ENCODE results near the gene DLG2. TPM values are rescaled to one million over a fixed set of nuclear protein-coding genes. Genes with fewer than 3 reads are reported as not detected.
"Not testable (repeated sequence)": the region's sequence is repeated elsewhere in the genome, so short reads cannot be mapped to it uniquely, and the experiment has no call there.

DLG2 gene
- total RNA-seq, 1 donor from 2014 or later, result 5.9 TPM

DNA sequence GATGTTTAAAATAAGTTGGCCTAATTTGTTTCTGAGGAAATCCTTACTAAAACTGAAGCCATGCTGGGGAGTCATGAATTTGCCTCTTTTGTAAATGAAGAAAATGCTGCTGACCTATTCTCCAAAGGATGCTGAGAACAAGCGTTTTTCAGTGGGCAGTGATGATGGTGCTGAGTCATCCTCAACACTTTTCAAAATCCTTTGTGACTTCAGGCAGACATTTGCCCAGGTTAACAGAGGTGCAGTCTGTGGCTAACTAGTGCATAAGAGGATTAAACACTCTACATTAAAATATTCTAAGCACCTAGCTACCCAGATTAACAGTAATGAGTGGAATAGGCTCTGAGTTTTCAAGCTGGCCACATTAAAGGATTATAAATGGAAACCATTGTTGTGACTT is 509.0 kb downstream of the DLG2 start:
- no peaks in the 10 kb centered on the region for H3K27me3 Mint-ChIP-seq
- H3K9me3 Mint-ChIP-seq, result no peaks in the 10 kb centered on the region
- no peaks in the 10 kb centered on the region for H3K36me3 Mint-ChIP-seq
- no peak overlapping the region for H3K27ac Mint-ChIP-seq
- H3K4me1 Mint-ChIP-seq (ENCODE audit: unreplicated experiment), result no peaks in the 10 kb centered on the region
- no peak for DNase-seq (ENCODE audit: extremely low spot score, unreplicated experiment)
- no peak overlapping the region for H3K4me3 Mint-ChIP-seq
- TF ChIP-seq, protein P1, sequence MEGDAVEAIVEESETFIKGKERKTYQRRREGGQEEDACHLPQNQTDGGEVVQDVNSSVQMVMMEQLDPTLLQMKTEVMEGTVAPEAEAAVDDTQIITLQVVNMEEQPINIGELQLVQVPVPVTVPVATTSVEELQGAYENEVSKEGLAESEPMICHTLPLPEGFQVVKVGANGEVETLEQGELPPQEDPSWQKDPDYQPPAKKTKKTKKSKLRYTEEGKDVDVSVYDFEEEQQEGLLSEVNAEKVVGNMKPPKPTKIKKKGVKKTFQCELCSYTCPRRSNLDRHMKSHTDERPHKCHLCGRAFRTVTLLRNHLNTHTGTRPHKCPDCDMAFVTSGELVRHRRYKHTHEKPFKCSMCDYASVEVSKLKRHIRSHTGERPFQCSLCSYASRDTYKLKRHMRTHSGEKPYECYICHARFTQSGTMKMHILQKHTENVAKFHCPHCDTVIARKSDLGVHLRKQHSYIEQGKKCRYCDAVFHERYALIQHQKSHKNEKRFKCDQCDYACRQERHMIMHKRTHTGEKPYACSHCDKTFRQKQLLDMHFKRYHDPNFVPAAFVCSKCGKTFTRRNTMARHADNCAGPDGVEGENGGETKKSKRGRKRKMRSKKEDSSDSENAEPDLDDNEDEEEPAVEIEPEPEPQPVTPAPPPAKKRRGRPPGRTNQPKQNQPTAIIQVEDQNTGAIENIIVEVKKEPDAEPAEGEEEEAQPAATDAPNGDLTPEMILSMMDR (conservative IDR thresholded peaks at IDR 0.05), result no peak

DNA sequence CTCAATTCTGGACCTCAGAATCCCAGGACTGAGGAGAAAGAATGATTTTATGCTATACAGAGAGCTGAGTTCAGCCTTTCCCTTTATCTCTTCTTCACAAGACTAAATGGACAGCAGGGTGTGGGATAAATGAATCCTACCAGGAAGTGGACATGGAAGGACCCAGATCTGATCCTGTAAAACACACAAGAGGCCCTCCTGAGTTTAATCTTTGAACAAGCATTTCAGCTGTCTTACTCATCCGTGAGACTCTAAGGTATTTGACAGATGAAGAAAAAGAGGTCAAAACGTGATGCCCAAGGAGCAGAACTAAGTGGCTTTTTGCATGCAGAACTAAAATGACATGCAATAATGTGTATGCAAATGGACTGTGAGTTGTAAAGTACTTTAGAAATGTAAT is 511.3 kb downstream of the DLG2 start:
- Mint-ChIP-seq H3K27ac (no peak overlapping the region), H3K4me1 (ENCODE audit: unreplicated experiment) (no peaks in the 10 kb centered on the region), H3K9me3 (no peaks in the 10 kb centered on the region), H3K27me3 (no peaks in the 10 kb centered on the region), H3K4me3 (no peak overlapping the region), H3K36me3 (no peaks in the 10 kb centered on the region)
- no peak for DNase-seq (ENCODE audit: extremely low spot score, unreplicated experiment)
- TF ChIP-seq, protein P1 (conservative IDR thresholded peaks at IDR 0.05), result no peak

DNA sequence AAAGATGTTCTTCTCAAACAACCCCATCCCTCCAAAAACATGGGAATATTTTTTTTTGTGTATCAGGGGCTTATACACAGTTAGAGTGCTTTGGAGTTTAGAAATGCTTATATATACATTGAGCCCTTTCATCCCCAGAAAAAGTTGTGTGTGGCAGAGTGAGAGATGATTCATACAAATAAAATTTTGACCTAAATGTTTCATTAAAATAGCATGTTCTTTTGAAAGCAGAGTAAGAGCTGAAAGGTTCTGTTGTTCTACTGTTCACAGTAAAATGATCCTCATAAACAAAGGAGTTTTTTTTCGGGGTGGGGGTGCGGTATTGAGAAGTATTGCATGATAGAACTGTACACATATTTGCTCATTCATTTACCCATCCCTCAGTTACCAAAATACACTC is 512.4 kb downstream of the DLG2 start:
- Mint-ChIP-seq H3K27me3 (no peaks in the 10 kb centered on the region), H3K36me3 (no peaks in the 10 kb centered on the region), H3K27ac (no peak overlapping the region), H3K4me1 (ENCODE audit: unreplicated experiment) (no peaks in the 10 kb centered on the region), H3K9me3 (no peaks in the 10 kb centered on the region), H3K4me3 (no peak overlapping the region)
- TF ChIP-seq, protein P1 (conservative IDR thresholded peaks at IDR 0.05), result no peak
- no peak for DNase-seq (ENCODE audit: extremely low spot score, unreplicated experiment)

DNA sequence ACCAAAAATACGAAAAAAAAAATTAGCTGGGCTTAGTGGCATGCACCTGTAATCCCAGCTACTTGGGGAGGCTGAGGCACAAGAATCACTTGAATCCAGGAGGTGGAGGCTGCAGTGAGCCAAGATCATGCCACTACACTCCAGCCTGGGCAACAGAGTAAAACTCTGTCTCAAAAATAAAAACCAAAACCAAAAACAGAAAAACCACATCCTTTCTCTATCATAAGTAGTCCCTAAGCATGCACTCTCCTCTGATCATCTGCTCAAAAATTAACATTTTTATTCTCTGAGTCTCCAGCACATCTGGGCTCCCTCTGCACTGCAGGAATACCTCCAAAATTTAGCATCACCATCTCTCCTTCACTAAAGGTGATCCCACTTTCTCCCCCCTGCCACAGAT is 516.9 kb downstream of the DLG2 start:
- not testable (repeated sequence) for DNase-seq (ENCODE audit: extremely low spot score, unreplicated experiment); H3K27me3 Mint-ChIP-seq; H3K4me3 Mint-ChIP-seq; H3K36me3 Mint-ChIP-seq; H3K4me1 Mint-ChIP-seq (ENCODE audit: unreplicated experiment); H3K27ac Mint-ChIP-seq; H3K9me3 Mint-ChIP-seq

DNA sequence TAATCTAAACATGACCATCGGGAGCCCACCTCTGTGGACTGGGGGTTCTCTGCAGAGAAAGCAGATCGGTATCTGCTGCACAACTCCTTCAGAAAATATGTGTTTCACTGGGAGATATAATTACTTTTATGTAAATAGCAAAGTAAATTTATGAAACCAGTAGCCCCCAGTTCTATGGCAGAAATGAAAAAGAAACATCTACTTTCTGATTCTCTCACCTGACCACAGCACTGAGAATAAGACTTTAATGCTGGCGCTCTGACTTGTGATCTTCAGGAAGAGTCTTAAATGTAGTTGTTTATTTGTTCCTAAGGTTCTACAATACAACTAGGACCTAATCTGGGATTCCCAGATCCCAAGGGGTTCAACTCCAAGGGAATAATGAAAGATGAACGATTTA is 518.0 kb downstream of the DLG2 start:
- no peak overlapping the region for H3K4me3 Mint-ChIP-seq
- TF ChIP-seq, protein P1 (conservative IDR thresholded peaks at IDR 0.05), result no peak
- H3K27ac Mint-ChIP-seq, result no peak overlapping the region
- DNase-seq (ENCODE audit: extremely low spot score, unreplicated experiment), result no peak
- H3K27me3 Mint-ChIP-seq, result no peaks in the 10 kb centered on the region
- H3K36me3 Mint-ChIP-seq, result no peaks in the 10 kb centered on the region
- H3K9me3 Mint-ChIP-seq, result no peaks in the 10 kb centered on the region
- no peaks in the 10 kb centered on the region for H3K4me1 Mint-ChIP-seq (ENCODE audit: unreplicated experiment)

DNA sequence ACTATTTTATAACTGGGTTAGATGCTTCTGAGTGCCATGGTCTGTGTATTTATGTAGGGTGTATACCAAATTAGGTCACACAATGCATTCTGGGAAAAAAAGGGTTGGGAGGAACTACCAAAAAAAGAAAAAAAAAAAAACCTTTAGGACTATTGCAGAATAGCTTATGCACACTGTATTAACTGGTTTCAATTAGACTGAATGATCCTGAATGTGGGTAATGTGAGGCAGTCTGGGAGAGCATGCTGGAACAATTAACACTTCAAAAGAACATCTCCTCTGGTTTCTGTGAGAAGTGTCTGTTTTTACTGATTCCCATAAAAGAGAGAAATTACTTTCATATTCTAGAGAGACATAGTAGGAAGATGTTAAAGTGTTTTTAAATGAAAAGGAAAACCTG is 521.3 kb downstream of the DLG2 start:
- Mint-ChIP-seq H3K27me3 (no peaks in the 10 kb centered on the region), H3K4me1 (ENCODE audit: unreplicated experiment) (no peaks in the 10 kb centered on the region), H3K9me3 (no peaks in the 10 kb centered on the region), H3K4me3 (no peak overlapping the region), H3K27ac (no peak overlapping the region), H3K36me3 (no peaks in the 10 kb centered on the region)
- TF ChIP-seq, protein P1 (conservative IDR thresholded peaks at IDR 0.05), result no peak
- no peak for DNase-seq (ENCODE audit: extremely low spot score, unreplicated experiment)
